NB4 (cell line): Measurements from ENCODE around the gene C4BPA.

ENCODE experiments used
- POLR2A ChIP-seq: IDR thresholded peaks from 2 replicates; pipeline ENCODE4 v1.6.1; 2011; ENCODE audit warnings: mild to moderate bottlenecking; ENCODE audit not compliant: insufficient read length; ENCODE audit errors: extremely low read depth
- TF ChIP-seq, protein P1 (sequence below): IDR thresholded peaks from one replicate; pipeline ENCODE4 v1.5.1; 2012; ENCODE audit warnings: low read depth, low read length

DNA sequence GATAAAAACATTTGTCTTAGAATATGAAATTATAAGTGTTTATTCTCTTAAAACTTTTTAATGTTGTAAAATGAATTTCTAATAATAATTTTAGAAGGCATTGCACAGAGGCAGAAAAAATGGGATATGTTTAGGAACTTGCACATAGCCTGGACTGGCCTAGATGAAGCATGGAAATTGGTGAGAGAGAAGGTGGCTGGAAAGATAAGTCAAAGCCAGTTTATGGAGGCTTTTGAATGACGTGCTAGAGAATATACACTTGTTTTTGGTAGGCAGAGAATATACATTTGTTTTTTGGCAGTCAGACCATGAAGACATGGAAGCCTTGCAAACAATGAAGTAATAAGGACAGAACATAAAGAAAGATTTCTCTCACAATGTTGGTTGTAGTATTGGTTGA, 2.3 kb upstream of the C4BPA start:
- TF ChIP-seq, protein P1, sequence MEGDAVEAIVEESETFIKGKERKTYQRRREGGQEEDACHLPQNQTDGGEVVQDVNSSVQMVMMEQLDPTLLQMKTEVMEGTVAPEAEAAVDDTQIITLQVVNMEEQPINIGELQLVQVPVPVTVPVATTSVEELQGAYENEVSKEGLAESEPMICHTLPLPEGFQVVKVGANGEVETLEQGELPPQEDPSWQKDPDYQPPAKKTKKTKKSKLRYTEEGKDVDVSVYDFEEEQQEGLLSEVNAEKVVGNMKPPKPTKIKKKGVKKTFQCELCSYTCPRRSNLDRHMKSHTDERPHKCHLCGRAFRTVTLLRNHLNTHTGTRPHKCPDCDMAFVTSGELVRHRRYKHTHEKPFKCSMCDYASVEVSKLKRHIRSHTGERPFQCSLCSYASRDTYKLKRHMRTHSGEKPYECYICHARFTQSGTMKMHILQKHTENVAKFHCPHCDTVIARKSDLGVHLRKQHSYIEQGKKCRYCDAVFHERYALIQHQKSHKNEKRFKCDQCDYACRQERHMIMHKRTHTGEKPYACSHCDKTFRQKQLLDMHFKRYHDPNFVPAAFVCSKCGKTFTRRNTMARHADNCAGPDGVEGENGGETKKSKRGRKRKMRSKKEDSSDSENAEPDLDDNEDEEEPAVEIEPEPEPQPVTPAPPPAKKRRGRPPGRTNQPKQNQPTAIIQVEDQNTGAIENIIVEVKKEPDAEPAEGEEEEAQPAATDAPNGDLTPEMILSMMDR, result no peak
- no peak for TF ChIP-seq POLR2A
